A549 (cell line): ENCODE data around the gene CAMKK2. TPM values are rescaled to one million over a fixed set of nuclear protein-coding genes. Genes with fewer than 3 reads are reported as not detected.

ENCODE experiments used
- ATAC-seq, 2 experiments: fragments of 200-7000 bp in 1 of 2; fragments of >200 bp in 1 of 2; cut with Nextera tagmentation in 1 of 2; cut with Tn5 transposase in 1 of 2; 3 replicates each; pipeline versions ENCODE4 v1.8.0 to v1.9.1; 2018 to 2020; ENCODE audit warnings: mild to moderate bottlenecking in 1 of 2, moderate library complexity in 1 of 2
- CTCF ChIA-PET: fragments of 300-600 bp; sonication (Branson Sonifier 250); formaldehyde crosslinking; extraction: SDS; loops from one replicate; lab custom pipeline; 2021; ENCODE audit warnings: antibody characterized with exemption, inconsistent platforms; lab: Yijun Ruan, JAX
- POLR2A ChIA-PET: fragments of 350-600 bp; formaldehyde crosslinking; extraction: SDS; loops from one replicate; lab custom pipeline; 2021; ENCODE audit warnings: antibody characterized with exemption, inconsistent platforms; lab: Yijun Ruan, JAX
- DNase-seq, 2 experiments: peaks; one replicate each; pipeline versions ENCODE4 v3.0.0 to v3.0.0-alpha.2; 2011 to 2016; ENCODE audit warnings: low read depth in 1 of 2, low spot score in 1 of 2
- FAIRE-seq: peaks from 2 replicates; lab custom pipeline; 2011; peaks lifted over from hg19 to GRCh38; lab: Jason Lieb, UNC
- H3K27ac ChIP-seq, 2 experiments: fragments of >200 bp; sonication (Bioruptor Twin); formaldehyde crosslinking; 3 replicates each; pipeline ENCODE4 v1.5.1; 2016 to 2017
- H3K4me1 ChIP-seq: fragments of >200 bp; sonication (Bioruptor Twin); formaldehyde crosslinking; 3 replicates; pipeline ENCODE4 v1.6.1; 2016
- H3K4me2 ChIP-seq: fragments of >200 bp; sonication (Bioruptor Twin); formaldehyde crosslinking; 3 replicates; pipeline ENCODE4 v1.6.1; 2016
- H3K4me3 ChIP-seq: fragments of >200 bp; sonication (Bioruptor Twin); formaldehyde crosslinking; 3 replicates; pipeline ENCODE4 v1.5.1; 2016
- H3K9me3 ChIP-seq: fragments of >200 bp; sonication (Bioruptor Twin); formaldehyde crosslinking; 3 replicates; pipeline ENCODE4 v1.6.1; 2016
- CEBPB ChIP-seq, 2 experiments: fragments of >200 bp in 1 of 2; sonication (Bioruptor Twin) in 1 of 2; formaldehyde crosslinking in 1 of 2; IDR thresholded peaks; 2 replicates each; pipeline ENCODE4 v1.6.1; 2012 to 2016
- CHD4 ChIP-seq: fragments of 200-600 bp; sonication (generic); IDR thresholded peaks from 2 replicates; pipeline ENCODE4 v1.6.1; 2016; ENCODE audit warnings: antibody characterized with exemption, mild to moderate bottlenecking, borderline replicate concordance
- EHF ChIP-seq: fragments of 250-450 bp; sonication (Bioruptor Pico); IDR thresholded peaks from 2 replicates; pipeline ENCODE4 v1.5.0; 2020; ENCODE audit warnings: mild to moderate bottlenecking
- EHMT2 ChIP-seq: fragments of 200-600 bp; sonication (generic); IDR thresholded peaks from 2 replicates; pipeline ENCODE4 v1.6.1; 2016; ENCODE audit warnings: antibody characterized with exemption, low read depth, mild to moderate bottlenecking, moderate library complexity
- FOSB ChIP-seq: fragments of 250-450 bp; sonication (Bioruptor Pico); IDR thresholded peaks from 2 replicates; pipeline ENCODE4 v1.5.0; 2020; ENCODE audit warnings: mild to moderate bottlenecking, moderate library complexity
- FOSL2 ChIP-seq, 2 experiments: fragments of 450-650 bp in 1 of 2; fragments of >200 bp in 1 of 2; sonication (Bioruptor Twin) in 1 of 2; formaldehyde crosslinking; IDR thresholded peaks; 2 replicates each; pipeline versions ENCODE4 v1.5.0 to v1.6.1; 2016 to 2020; ENCODE audit warnings: mild to moderate bottlenecking in 1 of 2, moderate library complexity in 1 of 2
- HOXA7 ChIP-seq: fragments of 250-450 bp; sonication (Bioruptor Pico); IDR thresholded peaks from 2 replicates; pipeline ENCODE4 v1.5.0; 2020; ENCODE audit warnings: mild to moderate bottlenecking, moderate library complexity
- KDM5A ChIP-seq: fragments of 200-600 bp; sonication (generic); IDR thresholded peaks from 2 replicates; pipeline ENCODE4 v1.6.1; 2016; ENCODE audit warnings: antibody characterized with exemption, mild to moderate bottlenecking
- NPAS2 ChIP-seq: fragments of 250-450 bp; sonication (Bioruptor Pico); IDR thresholded peaks from 2 replicates; pipeline ENCODE4 v1.8.0; 2022; ENCODE audit warnings: mild to moderate bottlenecking, moderate library complexity, borderline replicate concordance
- POLR2AphosphoS2 ChIP-seq: conservative IDR thresholded peaks from 2 replicates; pipeline ENCODE4 v1.6.1; 2012; ENCODE audit warnings: low read length, improper control_type of control experiment, inconsistent platforms
- RARB ChIP-seq: fragments of 250-450 bp; sonication (Bioruptor Pico); IDR thresholded peaks from 2 replicates; pipeline ENCODE4 v1.8.0; 2021; ENCODE audit warnings: mild to moderate bottlenecking, moderate library complexity
- RCOR1 ChIP-seq: fragments of 150-350 bp; IDR thresholded peaks from 2 replicates; pipeline ENCODE4 v1.6.1; 2014; ENCODE audit warnings: antibody characterized with exemption, low read length, low read depth
- RNF2 ChIP-seq: fragments of 200-600 bp; sonication (generic); IDR thresholded peaks from 2 replicates; pipeline ENCODE4 v1.6.1; 2016; ENCODE audit warnings: low read depth, mild to moderate bottlenecking, antibody characterized with exemption, moderate library complexity, borderline replicate concordance
- SMC3 ChIP-seq: fragments of >200 bp; sonication (Bioruptor Twin); formaldehyde crosslinking; IDR thresholded peaks from 3 replicates; pipeline ENCODE4 v1.6.1; 2018; ENCODE audit warnings: inconsistent platforms
- SREBF2 ChIP-seq: fragments of 450-650 bp; IDR thresholded peaks from 2 replicates; pipeline ENCODE4 v1.6.1; 2014; ENCODE audit warnings: mild to moderate bottlenecking, moderate library complexity
- TFCP2L1 ChIP-seq: fragments of 250-450 bp; sonication (Bioruptor Pico); IDR thresholded peaks from 2 replicates; pipeline ENCODE4 v1.5.0; 2021; ENCODE audit warnings: mild to moderate bottlenecking
- ZNF302 ChIP-seq: fragments of 250-450 bp; sonication (Bioruptor Pico); IDR thresholded peaks from 2 replicates; pipeline ENCODE4 v1.9.0; 2021; ENCODE audit warnings: inconsistent platforms, mild to moderate bottlenecking, moderate library complexity
- ZSCAN20 ChIP-seq: fragments of 250-450 bp; sonication (Bioruptor Pico); IDR thresholded peaks from 2 replicates; pipeline ENCODE4 v1.8.0; 2022; ENCODE audit warnings: mild to moderate bottlenecking, moderate library complexity
- WGBS: methylation state at CpG from one replicate; pipeline ENCODE4 v1.1.6; 2017; ENCODE audit errors: missing lambda C conversion rate; 5-methylcytosine and 5-hydroxymethylcytosine counted together
- polyA plus RNA-seq, 4 experiments: library from polyadenylated mRNA; depleted of rRNA in 3 of 4; stranded (reverse); fragments of >200 nt; fragmentation: RNase III in 1 of 4; extraction: RNeasy Plus Mini Kit Qiagen cat#74134 plus additional on column Dnase treatment in 1 of 4; gene quantifications; 2 replicates in 3 of 4; 3 replicates in 1 of 4; pipeline ENCODE4 v1.2.3, GENCODE V29; 2011 to 2017
- TF ChIP-seq, protein P1 (sequence below): fragments of 250-450 bp; sonication (Bioruptor Pico); IDR thresholded peaks from 2 replicates; pipeline ENCODE4 v1.5.0; 2021; ENCODE audit warnings: mild to moderate bottlenecking, moderate library complexity, borderline replicate concordance
- TF ChIP-seq, protein P2 (sequence below): fragments of >200 bp; sonication (Bioruptor Twin); formaldehyde crosslinking; IDR thresholded peaks from 3 replicates; pipeline ENCODE4 v1.6.1; 2016
- TF ChIP-seq, protein P3 (sequence below): IDR thresholded peaks from 2 replicates; pipeline ENCODE4 v1.6.1; 2012

CAMKK2 gene
- polyA plus RNA-seq, 2 of the 4 experiments (the other 2 are of a cell fraction) = 15.3 to 24.8 TPM

DNA sequence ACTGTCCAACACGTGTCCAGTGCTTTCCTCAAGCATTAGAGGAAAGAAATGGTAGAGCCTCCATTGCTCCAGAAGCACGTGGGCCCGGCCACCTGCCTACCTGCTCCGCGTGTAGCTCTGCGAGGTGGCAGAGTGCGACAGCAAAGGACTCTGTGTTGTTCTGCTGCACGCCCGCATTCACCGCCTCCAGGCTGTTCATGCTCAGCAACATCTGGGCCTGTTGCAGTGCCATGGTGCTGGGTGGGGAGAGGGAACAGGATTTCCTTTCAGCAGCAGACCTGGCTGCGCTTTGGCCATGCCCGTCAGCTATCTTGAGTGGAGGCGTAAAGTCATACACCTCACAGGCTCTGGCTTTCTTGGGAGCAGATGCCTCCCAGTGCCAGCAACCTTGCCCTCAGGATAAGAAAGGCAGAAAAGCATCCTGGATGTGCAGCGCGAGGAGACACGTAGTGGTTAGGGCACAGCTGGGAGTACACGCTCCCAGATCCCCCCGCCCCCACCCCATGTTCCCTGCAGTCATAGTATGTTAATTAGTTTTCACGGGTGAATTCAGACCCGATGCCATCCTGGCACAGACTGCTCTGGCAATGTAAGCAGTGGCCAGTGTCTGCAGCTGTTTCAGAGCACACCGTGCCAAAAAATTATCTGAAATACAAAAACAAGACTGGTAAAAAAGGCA lies 30.6 kb upstream of the CAMKK2 start:
- no peak for FAIRE-seq
- POLR2A ChIA-PET = no interaction called here
- TF ChIP-seq RARB (CRISPR knock-in tag) = no peak
- TF ChIP-seq SREBF2 = no peak
- no peak for TF ChIP-seq TFCP2L1
- TF ChIP-seq KDM5A = no peak
- no peak for TF ChIP-seq FOSL2 (IDR thresholded peaks at IDR 0.05)
- no peak for TF ChIP-seq FOSL2 (CRISPR knock-in tag; IDR thresholded peaks at IDR 0.05)
- TF ChIP-seq ZNF302 (CRISPR knock-in tag) = no peak
- TF ChIP-seq HOXA7 (CRISPR knock-in tag) = no peak
- no peak for TF ChIP-seq NPAS2 (CRISPR knock-in tag)
- no peak for TF ChIP-seq POLR2AphosphoS2
- TF ChIP-seq, protein P1, sequence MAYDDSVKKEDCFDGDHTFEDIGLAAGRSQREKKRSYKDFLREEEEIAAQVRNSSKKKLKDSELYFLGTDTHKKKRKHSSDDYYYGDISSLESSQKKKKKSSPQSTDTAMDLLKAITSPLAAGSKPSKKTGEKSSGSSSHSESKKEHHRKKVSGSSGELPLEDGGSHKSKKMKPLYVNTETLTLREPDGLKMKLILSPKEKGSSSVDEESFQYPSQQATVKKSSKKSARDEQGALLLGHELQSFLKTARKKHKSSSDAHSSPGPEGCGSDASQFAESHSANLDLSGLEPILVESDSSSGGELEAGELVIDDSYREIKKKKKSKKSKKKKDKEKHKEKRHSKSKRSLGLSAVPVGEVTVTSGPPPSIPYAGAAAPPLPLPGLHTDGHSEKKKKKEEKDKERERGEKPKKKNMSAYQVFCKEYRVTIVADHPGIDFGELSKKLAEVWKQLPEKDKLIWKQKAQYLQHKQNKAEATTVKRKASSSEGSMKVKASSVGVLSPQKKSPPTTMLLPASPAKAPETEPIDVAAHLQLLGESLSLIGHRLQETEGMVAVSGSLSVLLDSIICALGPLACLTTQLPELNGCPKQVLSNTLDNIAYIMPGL = no peak
- no peak for TF ChIP-seq FOSB
- TF ChIP-seq, protein P2, sequence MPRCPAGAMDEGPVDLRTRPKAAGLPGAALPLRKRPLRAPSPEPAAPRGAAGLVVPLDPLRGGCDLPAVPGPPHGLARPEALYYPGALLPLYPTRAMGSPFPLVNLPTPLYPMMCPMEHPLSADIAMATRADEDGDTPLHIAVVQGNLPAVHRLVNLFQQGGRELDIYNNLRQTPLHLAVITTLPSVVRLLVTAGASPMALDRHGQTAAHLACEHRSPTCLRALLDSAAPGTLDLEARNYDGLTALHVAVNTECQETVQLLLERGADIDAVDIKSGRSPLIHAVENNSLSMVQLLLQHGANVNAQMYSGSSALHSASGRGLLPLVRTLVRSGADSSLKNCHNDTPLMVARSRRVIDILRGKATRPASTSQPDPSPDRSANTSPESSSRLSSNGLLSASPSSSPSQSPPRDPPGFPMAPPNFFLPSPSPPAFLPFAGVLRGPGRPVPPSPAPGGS = no peak
- TF ChIP-seq SMC3 = no peak
- TF ChIP-seq EHF (CRISPR knock-in tag) = no peak
- TF ChIP-seq CHD4 = no peak
- TF ChIP-seq RCOR1 = no peak
- TF ChIP-seq EHMT2 = no peak
- TF ChIP-seq ZSCAN20 = no peak
- no peak for TF ChIP-seq RNF2
- 97% methylated on average over 21 of the region's 21 CpGs for WGBS
- peaks cover 9% of the 10 kb centered on the region; the same call in 2 of the 3 replicates for H3K4me1 ChIP-seq
- no peak overlapping the region for H3K4me2 ChIP-seq
- no peak; a peak in 1 of 6 replicates for ATAC-seq
- DNase-seq = no peak
- CTCF ChIA-PET = interaction anchor here (0.6 to 6.3 kb wide), 2 partner anchors 7 to 814 kb away, joined by 3 to 40 read pairs; no protein-coding TSS in a partner anchor
- H3K4me3 ChIP-seq = no peak overlapping the region
- H3K9me3 ChIP-seq = no peaks in the 10 kb centered on the region
- no peak overlapping the region for H3K27ac ChIP-seq

DNA sequence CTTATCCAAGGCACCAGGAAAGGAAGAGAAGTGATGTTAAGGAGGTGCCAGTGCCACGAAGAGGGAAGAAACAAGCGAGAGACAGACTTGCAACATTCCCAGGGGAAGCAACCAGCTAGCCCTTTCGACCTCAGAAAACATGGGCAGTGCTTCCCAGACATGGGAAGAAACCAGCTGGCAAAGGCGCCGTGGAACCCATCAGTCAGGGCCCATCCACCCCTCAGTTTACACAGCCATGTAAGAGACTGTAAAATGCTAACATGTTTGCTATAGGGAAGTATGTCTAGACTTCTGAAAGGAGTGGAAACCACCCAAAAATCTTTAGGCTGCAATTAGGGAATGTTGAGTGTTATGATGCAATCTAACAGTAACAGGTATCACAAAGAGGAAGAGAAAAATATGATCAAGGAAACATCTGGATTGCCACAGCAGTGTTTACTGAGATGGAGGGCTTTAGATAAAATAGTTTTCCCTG lies 29.4 kb upstream of the CAMKK2 start:
- no peak overlapping the region for H3K4me3 ChIP-seq
- H3K4me2 ChIP-seq = no peak overlapping the region
- peaks cover 9% of the 10 kb centered on the region; the same call in 2 of the 3 replicates for H3K4me1 ChIP-seq
- TF ChIP-seq, protein P3, sequence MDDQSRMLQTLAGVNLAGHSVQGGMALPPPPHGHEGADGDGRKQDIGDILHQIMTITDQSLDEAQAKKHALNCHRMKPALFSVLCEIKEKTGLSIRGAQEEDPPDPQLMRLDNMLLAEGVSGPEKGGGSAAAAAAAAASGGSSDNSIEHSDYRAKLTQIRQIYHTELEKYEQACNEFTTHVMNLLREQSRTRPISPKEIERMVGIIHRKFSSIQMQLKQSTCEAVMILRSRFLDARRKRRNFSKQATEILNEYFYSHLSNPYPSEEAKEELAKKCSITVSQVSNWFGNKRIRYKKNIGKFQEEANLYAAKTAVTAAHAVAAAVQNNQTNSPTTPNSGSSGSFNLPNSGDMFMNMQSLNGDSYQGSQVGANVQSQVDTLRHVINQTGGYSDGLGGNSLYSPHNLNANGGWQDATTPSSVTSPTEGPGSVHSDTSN = no peak
- TF ChIP-seq, protein P2 = no peak
- TF ChIP-seq CEBPB (IDR thresholded peaks at IDR 0.05) (no peak), RNF2 (no peak), SREBF2 (no peak)
- TF ChIP-seq, all 56 proteins: peak for 0
- ATAC-seq = no peak
- WGBS = 83% methylated on average over 5 of the region's 5 CpGs
- ChIA-PET CTCF (interaction anchor here (1.1 to 6.3 kb wide), 3 partner anchors 9 to 117 kb away, joined by 3 to 40 read pairs (median 3); no protein-coding TSS in a partner anchor), POLR2A (no interaction called here)
- FAIRE-seq = no peak
- no peak for DNase-seq
- Histone ChIP-seq H3K9me3 (no peaks in the 10 kb centered on the region), H3K27ac (peak overlapping the region in 1 of 2 experiments; percentile 17; a peak in 3 of 6 replicates)
